A673 (cell line): ENCODE measurements around the gene ITSN2.

Experiments used
- EZH2 ChIP-seq: fragments of 200-600 bp; sonication (generic); IDR thresholded peaks from 2 replicates; pipeline ENCODE4 v1.6.1; 2017; ENCODE audit warnings: borderline replicate concordance, low read depth, mild to moderate bottlenecking, mixed read lengths, antibody characterized with exemption, low read length; ENCODE audit not compliant: poor library complexity, severe bottlenecking
- TF ChIP-seq, protein P1 (sequence below): fragments of 300-800, 200-600 bp; sonication (generic); conservative IDR thresholded peaks from 2 replicates; pipeline ENCODE4 v1.5.1; 2017; ENCODE audit warnings: low read depth, mild to moderate bottlenecking, antibody characterized with exemption, low read length, moderate library complexity, mixed read lengths

DNA sequence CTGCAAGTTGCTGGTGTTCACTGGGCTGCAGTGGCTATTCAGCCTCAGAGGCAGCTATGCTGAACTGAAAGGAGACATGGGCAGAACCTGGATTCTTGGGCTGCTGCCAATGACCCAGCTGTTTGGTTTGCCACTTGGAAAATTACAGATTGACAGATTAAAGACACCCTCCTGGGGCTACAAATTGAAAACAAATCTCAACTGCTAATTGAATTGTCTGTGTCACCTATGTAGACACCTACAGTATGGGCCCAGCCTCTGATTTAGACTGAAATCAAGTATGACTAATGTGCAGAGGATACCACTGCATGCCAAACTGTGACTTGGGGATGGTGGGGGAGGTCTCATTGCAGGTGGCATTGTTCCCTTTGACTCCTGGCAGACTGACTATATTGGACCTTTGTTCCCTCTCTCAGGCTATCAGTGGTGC lies 42.8 kb downstream of the ITSN2 start:
- TF ChIP-seq, protein P1, sequence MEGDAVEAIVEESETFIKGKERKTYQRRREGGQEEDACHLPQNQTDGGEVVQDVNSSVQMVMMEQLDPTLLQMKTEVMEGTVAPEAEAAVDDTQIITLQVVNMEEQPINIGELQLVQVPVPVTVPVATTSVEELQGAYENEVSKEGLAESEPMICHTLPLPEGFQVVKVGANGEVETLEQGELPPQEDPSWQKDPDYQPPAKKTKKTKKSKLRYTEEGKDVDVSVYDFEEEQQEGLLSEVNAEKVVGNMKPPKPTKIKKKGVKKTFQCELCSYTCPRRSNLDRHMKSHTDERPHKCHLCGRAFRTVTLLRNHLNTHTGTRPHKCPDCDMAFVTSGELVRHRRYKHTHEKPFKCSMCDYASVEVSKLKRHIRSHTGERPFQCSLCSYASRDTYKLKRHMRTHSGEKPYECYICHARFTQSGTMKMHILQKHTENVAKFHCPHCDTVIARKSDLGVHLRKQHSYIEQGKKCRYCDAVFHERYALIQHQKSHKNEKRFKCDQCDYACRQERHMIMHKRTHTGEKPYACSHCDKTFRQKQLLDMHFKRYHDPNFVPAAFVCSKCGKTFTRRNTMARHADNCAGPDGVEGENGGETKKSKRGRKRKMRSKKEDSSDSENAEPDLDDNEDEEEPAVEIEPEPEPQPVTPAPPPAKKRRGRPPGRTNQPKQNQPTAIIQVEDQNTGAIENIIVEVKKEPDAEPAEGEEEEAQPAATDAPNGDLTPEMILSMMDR: no peak
- no peak for TF ChIP-seq EZH2
